NCI-H226 (cell line): Measurements from ENCODE around the gene TGFBR1.
"Not testable (repeated sequence)": the region's sequence is repeated elsewhere in the genome, so short reads cannot be mapped to it uniquely, and the experiment has no call there.

Experiments
- DNase-seq: peaks from one replicate; pipeline ENCODE4 v3.0.0-alpha.2; 2015

TGFBR1 gene

GRCh38 chr9:99076483-99077171 lies 28.3 kb upstream of the TGFBR1 start:
- no peak for DNase-seq

- no peak for DNase-seq
Measured at GRCh38 chr9:99078717-99079116, 26.2 kb upstream of the TGFBR1 start.

DNA sequence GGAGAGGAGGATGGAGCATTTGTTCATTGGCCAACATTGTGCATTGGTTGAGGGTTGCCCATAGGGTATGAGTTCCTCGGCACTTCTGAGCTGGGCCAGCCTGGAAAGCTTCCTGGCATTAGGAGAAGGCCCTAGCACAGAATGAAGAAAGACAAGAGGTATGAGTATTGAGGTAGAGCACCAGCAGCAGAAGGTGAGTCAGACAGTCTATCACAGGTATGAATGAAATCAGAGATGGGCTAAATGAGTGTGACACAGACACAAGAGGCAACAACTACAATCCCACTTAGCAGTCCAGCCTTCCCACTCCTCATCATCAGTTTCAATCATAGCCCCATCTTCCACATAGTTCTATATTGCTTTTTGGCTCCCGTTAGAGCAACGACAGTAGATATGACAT lies 25.4 kb upstream of the TGFBR1 start:
- no peak for DNase-seq

DNA sequence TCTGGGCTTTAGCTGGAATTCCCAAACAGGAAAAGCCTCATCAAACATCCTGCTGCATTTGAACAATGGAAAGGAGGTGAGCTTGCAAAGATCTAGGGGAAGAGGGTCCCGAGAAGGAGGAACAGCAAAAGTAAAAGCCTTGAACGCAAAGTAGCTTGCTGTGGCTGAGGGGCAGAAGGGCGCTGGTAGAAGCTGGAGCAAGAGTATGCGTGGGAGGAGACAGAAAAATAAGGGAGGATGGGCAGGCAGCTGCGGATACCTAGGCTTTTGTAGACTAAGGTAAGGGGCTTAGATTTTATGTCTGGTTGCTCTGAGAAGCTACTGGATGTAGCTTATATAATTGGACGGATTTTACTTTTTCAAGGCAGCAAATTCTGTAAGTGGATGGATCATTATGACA lies 21.9 kb upstream of the TGFBR1 start:
- no peak for DNase-seq

- DNase-seq, result no peak
Measured at GRCh38 chr9:99085949-99086948, 18.7 kb upstream of the TGFBR1 start.

DNA sequence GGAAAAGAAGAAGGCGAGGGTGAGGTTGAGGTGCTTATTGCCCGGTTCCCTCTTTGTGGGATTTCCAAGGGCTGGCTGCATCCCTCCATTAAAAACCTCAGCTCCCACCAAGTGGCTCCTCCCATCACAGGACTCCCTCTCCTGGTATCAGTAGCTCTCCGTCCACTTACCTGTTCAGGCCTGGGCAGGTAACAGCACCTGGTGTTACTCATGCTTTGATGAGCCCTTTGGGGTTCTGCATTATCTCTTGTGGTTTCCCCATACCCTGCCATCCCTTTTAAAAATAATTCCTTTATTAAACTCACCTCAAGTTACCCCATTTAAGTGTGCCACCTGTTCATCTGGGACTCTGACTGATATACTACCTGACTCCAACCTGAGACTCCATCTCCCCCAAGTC lies 17.5 kb upstream of the TGFBR1 start:
- DNase-seq, result no peak

DNA sequence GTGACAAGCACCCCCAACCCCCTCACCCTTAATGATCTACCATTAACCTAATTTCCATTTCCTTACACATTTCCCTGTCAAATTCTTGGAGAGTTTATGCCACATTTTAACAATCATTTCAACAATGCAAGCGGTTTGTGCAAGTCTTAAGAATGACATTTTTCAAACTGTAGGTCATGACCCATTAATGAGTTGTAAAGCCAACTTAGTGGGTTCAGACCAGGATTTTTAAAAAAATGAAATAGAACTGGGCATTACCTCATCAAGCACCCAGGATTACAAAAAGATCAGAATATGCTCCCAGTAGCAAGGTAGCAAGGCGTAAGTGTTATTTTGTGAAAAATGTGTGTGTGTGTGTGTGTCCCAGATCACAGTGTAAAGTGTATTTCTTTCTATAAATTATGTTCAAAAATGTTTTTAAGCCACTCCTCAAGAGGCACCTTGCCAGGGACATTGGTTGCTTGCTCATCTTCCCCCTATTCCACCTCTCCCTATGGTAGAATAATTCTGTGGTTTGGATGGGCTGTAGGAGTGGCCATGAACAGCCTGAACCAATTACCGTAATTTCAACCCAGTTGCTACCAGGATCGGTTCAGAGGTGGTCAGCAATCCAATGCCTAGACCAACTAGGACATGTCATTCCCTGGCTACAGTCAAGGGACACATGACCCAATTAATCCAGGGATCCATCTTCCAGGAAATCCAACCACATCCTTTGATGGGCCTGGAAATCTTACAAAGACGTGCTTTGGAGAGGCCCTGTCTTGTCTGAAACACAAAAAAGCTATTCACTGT lies 14.4 kb upstream of the TGFBR1 start:
- DNase-seq, result no peak

DNA sequence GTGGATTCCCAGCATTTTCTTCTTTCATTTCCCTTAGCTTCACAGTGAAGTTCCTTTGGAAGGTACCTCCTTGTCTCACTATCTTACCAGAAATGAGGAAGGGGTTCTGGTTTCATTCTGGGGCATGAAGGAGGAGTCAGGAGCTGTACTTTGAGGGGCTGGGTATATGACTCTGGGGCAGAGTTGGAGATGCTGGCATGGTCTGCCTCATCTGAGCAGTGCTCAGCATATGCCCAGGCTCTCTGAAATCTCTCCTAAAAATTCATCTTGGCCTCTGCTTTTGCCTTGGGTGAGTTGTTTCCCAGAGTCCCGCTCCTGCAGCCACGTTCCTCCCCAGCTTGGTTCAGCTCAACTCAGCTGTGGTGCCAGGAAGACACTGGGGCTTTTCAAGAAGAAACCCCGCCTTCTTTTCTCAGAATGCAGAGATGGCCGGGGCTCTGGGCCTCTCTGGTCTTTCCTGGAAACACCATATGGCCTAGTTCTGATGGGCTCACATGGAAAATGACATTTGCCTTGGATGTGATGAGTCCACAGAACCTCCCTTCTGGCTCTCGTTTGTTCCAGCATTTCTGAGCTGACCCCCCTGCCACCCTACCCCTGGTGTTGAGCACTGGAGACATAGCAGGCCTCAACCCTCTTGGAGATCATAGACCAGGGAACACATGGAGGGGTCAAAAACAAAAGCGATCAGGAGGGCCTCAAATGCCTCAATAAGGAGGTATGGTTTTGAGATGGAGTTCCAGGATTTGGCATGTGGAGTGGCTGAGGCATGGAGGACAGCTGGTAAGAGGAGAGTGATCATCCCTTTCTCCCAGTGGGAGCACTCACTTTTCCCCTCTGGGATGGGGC lies 12.0 kb upstream of the TGFBR1 start:
- no peak for DNase-seq

- DNase-seq, result no peak
Measured at GRCh38 chr9:99093492-99093791, 11.5 kb upstream of the TGFBR1 start.

DNA sequence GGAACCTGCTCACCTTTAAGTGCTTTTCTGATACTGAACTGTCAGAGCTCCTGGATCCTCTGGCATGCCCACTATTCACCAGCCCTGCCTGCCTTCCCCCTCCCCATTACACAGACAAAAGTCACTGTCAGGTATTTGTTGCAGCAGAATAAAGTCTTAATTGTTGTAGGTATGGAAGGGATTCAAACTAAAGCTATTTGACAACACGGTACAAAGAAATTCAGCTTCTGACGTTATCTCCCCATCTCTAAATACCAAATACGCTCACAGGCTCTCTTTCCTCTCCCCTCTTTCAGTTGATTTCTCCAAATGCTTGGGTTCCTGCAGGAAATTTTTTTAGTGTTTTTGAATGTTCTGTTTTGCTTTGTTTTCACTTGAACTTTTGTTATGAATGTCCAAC lies 9.3 kb upstream of the TGFBR1 start:
- no peak for DNase-seq

- DNase-seq, result no peak
Measured at GRCh38 chr9:99096409-99096808, 8.5 kb upstream of the TGFBR1 start.

DNA sequence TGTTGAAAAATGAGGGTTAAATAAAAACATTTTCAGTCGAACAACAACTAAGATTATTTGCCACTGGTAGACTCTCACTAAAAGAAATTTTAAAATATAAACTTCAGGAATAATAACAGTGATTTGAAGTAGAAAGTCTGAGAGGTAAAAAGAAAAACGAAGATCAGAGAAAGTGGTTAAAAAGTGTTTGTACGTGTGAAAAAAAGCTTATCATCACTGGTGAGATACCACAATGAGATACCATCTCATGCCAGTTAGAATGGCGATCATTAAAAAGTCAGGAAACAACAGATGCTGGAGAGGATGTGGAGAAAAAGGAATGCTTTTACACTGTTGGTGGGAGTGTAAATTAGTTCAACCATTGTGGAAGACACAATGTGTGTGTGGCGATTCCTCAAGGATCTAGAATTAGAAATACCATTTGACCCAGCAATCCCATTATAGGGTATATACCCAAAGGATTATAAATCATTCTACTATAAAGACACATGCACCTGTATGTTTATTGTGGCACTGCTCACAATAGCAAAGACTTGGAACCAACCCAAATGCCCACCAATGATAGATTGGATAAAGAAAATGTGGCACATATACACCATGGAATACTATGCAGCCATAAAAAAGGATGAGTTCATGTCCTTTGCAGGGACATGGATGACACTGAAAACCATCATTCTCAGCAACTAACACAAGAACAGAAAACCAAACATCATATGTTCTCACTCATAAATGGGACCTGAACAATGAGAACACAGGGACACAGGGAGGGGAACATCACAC lies 4.9 kb upstream of the TGFBR1 start:
- not testable (repeated sequence) for DNase-seq

GRCh38 chr9:99101271-99101670 lies 3.6 kb upstream of the TGFBR1 start:
- DNase-seq, result no peak

GRCh38 chr9:99101812-99102211 lies 3.1 kb upstream of the TGFBR1 start:
- no peak for DNase-seq

- DNase-seq, result no peak
Measured at GRCh38 chr9:99103054-99103895, 1.6 kb upstream of the TGFBR1 start.

DNA sequence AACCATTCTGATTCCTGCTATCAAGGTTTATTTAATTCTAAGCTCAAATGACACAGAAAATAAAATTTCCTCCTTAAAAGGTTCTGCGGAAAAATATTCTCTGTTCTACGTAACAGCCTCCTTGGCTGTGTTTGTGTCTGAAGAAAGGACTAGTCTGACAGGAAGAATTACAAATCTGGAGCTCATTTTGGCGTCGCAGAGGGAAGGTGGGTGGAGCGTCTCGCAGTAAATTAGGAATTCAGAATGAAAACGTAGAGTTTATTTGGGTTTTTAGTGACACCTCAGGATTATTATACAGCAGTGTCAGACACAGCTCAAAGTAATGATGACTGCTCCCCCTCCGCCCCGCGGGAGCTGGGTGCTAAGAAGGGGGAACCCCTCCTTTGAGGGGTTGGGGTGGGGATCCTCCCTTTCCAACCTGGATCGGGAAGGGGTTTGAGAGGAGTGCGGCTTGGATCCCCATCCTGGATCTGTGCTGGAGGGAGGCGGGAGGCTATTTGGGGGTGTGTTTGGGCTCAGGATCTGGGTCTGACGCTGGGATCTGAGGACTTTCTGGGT lies 933 bp upstream of the TGFBR1 start:
- no peak for DNase-seq

DNA sequence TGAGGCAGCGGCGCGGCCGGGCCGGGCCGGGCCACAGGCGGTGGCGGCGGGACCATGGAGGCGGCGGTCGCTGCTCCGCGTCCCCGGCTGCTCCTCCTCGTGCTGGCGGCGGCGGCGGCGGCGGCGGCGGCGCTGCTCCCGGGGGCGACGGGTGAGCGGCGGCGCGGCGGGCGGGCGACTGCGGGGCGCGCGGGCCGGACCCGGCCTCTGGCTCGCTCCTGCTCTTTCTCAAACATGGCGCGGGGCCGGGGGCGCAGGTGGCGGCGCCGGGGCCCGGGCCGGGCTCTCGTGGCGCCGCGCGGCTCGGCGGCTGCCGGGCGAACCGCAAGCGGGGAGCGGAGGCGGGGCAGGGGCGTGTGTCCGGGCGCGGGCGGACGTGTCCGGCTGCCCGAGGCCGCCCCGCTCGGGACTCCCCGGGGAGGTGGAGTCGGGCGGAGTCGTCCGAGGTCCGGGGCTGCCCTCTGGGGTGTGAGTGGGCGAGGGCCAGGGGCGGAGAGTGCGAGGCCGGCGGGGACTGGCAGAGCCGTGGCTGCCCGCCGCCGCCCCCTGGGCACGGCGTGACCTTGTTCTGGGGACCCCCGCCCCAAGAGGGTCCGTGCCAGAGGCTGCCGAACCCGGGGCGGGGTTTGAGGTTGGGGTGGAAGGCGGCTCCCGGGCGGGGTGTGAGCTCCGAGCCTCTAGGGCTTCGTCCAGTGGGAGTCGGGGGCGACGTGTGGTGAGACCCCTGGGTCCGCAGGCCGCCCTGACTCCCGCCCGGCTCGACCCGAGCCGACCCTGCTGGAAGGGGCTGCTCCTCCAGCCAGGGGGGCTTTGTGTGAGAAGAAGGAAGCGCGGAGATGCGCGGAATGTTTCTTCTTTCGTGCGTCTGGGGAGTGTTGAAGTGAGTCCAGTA lies 485 bp downstream of the TGFBR1 start:
- peak; percentile 75 for DNase-seq

- no peak for DNase-seq
Measured at GRCh38 chr9:99106044-99106375, 1.1 kb downstream of the TGFBR1 start.

GRCh38 chr9:99107421-99107820 lies 2.5 kb downstream of the TGFBR1 start:
- DNase-seq, result no peak

DNA sequence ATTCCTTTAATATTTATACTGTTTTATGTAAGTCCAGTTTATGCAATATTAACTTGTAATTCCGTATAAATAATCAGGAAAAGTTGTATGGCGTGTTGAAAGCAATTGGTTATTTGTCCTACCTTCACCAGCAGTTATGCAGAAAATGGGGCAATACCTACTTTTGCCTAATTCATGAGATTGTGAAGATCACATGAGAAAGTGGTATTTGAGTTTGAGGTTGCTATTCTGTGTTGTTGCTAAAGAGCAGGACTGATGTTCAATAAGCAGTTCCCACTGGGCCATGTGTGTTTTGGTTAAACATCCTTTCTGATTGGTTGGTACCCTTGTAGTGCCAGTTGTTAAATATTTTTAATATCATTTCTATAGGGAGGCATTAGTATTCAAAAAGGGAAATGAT lies 3.2 kb downstream of the TGFBR1 start:
- no peak for DNase-seq
